Right lobe of liver (tissue), 4 donors: ENCODE measurements around the gene CDH12.

Source experiments
- POLR2A ChIP-seq: fragments of 450-650 bp; IDR thresholded peaks from one replicate; pipeline ENCODE4 v1.6.1; 2017; ENCODE audit warnings: antibody characterized with exemption, mild to moderate bottlenecking
- TF ChIP-seq, protein P1 (sequence below), 4 donors: fragments of 200-600 bp in 3 of 4; fragments of 450-650 bp in 1 of 4; IDR thresholded peaks; one replicate each; pipeline versions ENCODE4 v1.5.1 to v1.8.0; 2016 to 2022; ENCODE audit warnings: antibody characterized with exemption in 4 of 4, mild to moderate bottlenecking in 2 of 4
- donor health status: DM: no; HTN: no; CAD: no.
- donor health status: DM: no; HTN: no; CAD: no.
- donor health status: DM: no; HTN: yes; CAD: no.

DNA sequence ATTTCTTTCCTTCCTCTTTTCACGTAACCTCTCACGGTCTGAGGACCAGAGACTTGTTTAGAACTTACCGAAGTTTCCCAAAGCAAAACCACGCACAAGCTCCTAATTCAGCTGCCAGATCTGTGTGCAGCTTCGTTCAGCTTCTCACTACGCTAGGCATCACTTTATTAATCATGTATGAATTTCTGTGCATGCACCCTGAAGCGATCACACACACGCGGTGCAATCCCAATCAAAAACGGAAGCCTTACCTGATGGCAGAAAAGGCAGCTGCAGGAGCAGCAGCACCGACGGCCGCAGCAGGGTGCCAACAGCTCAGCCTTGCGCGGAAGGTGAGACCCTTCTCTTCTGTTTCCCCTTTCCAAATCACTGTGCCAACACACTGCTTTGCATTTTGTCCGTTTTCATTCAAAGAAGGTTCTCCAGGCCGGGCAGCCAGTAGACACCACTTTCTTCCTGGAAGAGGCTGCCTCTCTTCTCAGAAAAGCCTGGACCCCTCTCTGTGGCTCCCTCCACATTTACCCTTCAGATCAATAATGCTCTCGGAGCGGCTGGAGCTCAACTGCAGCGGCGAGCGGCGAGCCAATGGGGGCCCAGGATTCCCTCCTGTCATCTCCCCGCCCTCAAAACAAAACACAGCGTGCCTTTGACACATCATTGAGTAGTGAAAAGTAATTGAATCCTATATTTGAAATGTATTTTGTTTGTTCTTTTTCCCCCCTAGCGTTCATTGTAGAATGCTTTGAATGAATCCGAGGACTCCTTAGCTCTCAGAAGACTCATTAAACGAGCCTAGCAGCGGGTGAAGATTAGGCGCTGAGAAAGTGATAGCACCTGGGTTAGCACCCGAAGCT, at the start of gene CDH12:
- TF ChIP-seq, protein P1, sequence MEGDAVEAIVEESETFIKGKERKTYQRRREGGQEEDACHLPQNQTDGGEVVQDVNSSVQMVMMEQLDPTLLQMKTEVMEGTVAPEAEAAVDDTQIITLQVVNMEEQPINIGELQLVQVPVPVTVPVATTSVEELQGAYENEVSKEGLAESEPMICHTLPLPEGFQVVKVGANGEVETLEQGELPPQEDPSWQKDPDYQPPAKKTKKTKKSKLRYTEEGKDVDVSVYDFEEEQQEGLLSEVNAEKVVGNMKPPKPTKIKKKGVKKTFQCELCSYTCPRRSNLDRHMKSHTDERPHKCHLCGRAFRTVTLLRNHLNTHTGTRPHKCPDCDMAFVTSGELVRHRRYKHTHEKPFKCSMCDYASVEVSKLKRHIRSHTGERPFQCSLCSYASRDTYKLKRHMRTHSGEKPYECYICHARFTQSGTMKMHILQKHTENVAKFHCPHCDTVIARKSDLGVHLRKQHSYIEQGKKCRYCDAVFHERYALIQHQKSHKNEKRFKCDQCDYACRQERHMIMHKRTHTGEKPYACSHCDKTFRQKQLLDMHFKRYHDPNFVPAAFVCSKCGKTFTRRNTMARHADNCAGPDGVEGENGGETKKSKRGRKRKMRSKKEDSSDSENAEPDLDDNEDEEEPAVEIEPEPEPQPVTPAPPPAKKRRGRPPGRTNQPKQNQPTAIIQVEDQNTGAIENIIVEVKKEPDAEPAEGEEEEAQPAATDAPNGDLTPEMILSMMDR (IDR thresholded peaks at IDR 0.05) = no peak
- no peak for TF ChIP-seq POLR2A
